GM23338 (cell line): ENCODE data around the gene SYNE1. TPM values are rescaled to one million over a fixed set of nuclear protein-coding genes. Genes with fewer than 3 reads are reported as not detected.

Source experiments
- ATAC-seq: fragments of 200-7000 bp; cut with Tn5 transposase; 3 replicates; pipeline ENCODE4 v1.9.1; 2020
- DNase-seq: peaks from one replicate; pipeline ENCODE4 v3.0.0-alpha.2; 2015; ENCODE audit warnings: low spot score
- H2AFZ ChIP-seq: fragments of 200-600 bp; sonication (generic); 2 replicates; pipeline ENCODE4 v1.8.0; 2016; ENCODE audit warnings: antibody characterized with exemption, mild to moderate bottlenecking, moderate library complexity
- H3F3A ChIP-seq: fragments of 200-600 bp; sonication (generic); replicated peaks from 2 replicates; pipeline ENCODE4 v1.8.0; 2017; ENCODE audit warnings: antibody characterized with exemption, mixed run types, low read depth
- H3K27ac ChIP-seq: fragments of 200-600 bp; sonication (generic); 2 replicates; pipeline ENCODE4 v1.6.1; 2016; ENCODE audit warnings: low read depth
- H3K27me3 ChIP-seq: fragments of 200-600 bp; sonication (generic); 2 replicates; pipeline ENCODE4 v1.8.0; 2016; ENCODE audit warnings: mild to moderate bottlenecking, mixed run types, moderate library complexity; ENCODE audit not compliant: insufficient read depth
- H3K36me3 ChIP-seq: fragments of 200-600 bp; sonication (generic); 2 replicates; pipeline ENCODE4 v1.8.0; 2016; ENCODE audit warnings: mild to moderate bottlenecking; ENCODE audit not compliant: insufficient read depth
- H3K4me1 ChIP-seq: fragments of 200-600 bp; sonication (generic); 2 replicates; pipeline ENCODE4 v1.8.0; 2016; ENCODE audit warnings: mild to moderate bottlenecking, moderate library complexity; ENCODE audit not compliant: insufficient read depth
- H3K4me2 ChIP-seq: fragments of 200-600 bp; sonication (generic); 2 replicates; pipeline ENCODE4 v1.7.1; 2017; ENCODE audit warnings: mixed run types
- H3K4me3 ChIP-seq: fragments of 200-600 bp; sonication (generic); 2 replicates; pipeline ENCODE4 v1.6.1; 2016; ENCODE audit warnings: mixed run types
- H3K79me2 ChIP-seq: fragments of 200-600 bp; sonication (generic); replicated peaks from 2 replicates; pipeline ENCODE4 v1.8.0; 2017; ENCODE audit warnings: mild to moderate bottlenecking; ENCODE audit not compliant: insufficient read depth
- H3K9me2 ChIP-seq: fragments of 200-600 bp; sonication (generic); 2 replicates; pipeline ENCODE4 v1.8.0; 2017; ENCODE audit not compliant: insufficient read depth
- H4K20me1 ChIP-seq: fragments of 200-600 bp; sonication (generic); replicated peaks from 2 replicates; pipeline ENCODE4 v1.8.0; 2017; ENCODE audit warnings: mild to moderate bottlenecking; ENCODE audit not compliant: insufficient read depth
- H3K27ac Mint-ChIP-seq: 2 replicates; pipeline ENCODE4 v1.8.0; 2020; ENCODE audit warnings: inconsistent platforms, mild to moderate bottlenecking, moderate library complexity, mixed read lengths
- H3K27me3 Mint-ChIP-seq: 3 replicates; pipeline ENCODE4 v1.8.0; 2022; ENCODE audit warnings: low read depth, mild to moderate bottlenecking, moderate library complexity, mixed read lengths, inconsistent platforms; ENCODE audit not compliant: insufficient read depth, poor library complexity
- H3K36me3 Mint-ChIP-seq: 3 replicates; pipeline ENCODE4 v1.8.0; 2021; ENCODE audit warnings: low read depth, mild to moderate bottlenecking, inconsistent platforms, moderate library complexity, mixed read lengths
- H3K4me1 Mint-ChIP-seq: 3 replicates; pipeline ENCODE4 v1.8.0; 2020; ENCODE audit warnings: mild to moderate bottlenecking, inconsistent platforms, mixed read lengths
- H3K4me3 Mint-ChIP-seq: 3 replicates; pipeline ENCODE4 v1.8.0; 2021; ENCODE audit warnings: moderate library complexity, mild to moderate bottlenecking, inconsistent platforms, mixed read lengths
- H3K9me3 Mint-ChIP-seq: 3 replicates; pipeline ENCODE4 v1.8.0; 2020; ENCODE audit warnings: moderate library complexity, mild to moderate bottlenecking, inconsistent platforms, mixed read lengths
- CREB1 ChIP-seq: fragments of 250-450 bp; sonication (Bioruptor Pico); IDR thresholded peaks from 2 replicates; pipeline ENCODE4 v1.5.0; 2020; ENCODE audit warnings: low read depth, mild to moderate bottlenecking, moderate library complexity
- CTCF ChIP-seq, 2 experiments: fragments of 200-600 bp in 1 of 2; sonication (generic) in 1 of 2; conservative IDR thresholded peaks; 2 replicates each; pipeline versions ENCODE4 v1.5.1 to v1.6.1; 2016 to 2017; ENCODE audit warnings: antibody characterized with exemption in 2 of 2, low read depth in 2 of 2, mild to moderate bottlenecking in 2 of 2, moderate library complexity in 1 of 2
- EZH2 ChIP-seq: fragments of 200-600 bp; sonication (generic); IDR thresholded peaks from one replicate; pipeline ENCODE4 v1.8.0; 2017; ENCODE audit warnings: antibody characterized with exemption, mild to moderate bottlenecking, low read depth; ENCODE audit not compliant: unreplicated experiment
- EZH2phosphoT487 ChIP-seq: fragments of 200-600 bp; sonication (generic); IDR thresholded peaks from one replicate; pipeline ENCODE4 v1.8.1; 2018; ENCODE audit warnings: antibody characterized with exemption; ENCODE audit not compliant: unreplicated experiment
- JUNB ChIP-seq: IDR thresholded peaks from one replicate; pipeline ENCODE4 v1.6.1; 2016; ENCODE audit warnings: antibody characterized with exemption; ENCODE audit not compliant: unreplicated experiment
- NANOG ChIP-seq: IDR thresholded peaks from 2 replicates; pipeline ENCODE4 v1.6.1; 2016; ENCODE audit warnings: antibody characterized with exemption, borderline replicate concordance
- POLR2AphosphoS5 ChIP-seq: IDR thresholded peaks from 2 replicates; pipeline ENCODE4 v1.6.1; 2016; ENCODE audit warnings: antibody characterized with exemption, low read depth
- REST ChIP-seq: IDR thresholded peaks from one replicate; pipeline ENCODE4 v1.6.1; 2018; ENCODE audit warnings: antibody characterized with exemption; ENCODE audit not compliant: unreplicated experiment
- STAT1 ChIP-seq: IDR thresholded peaks from one replicate; pipeline ENCODE4 v1.6.1; 2016; ENCODE audit warnings: antibody characterized with exemption; ENCODE audit not compliant: unreplicated experiment
- ZNF114 ChIP-seq: fragments of 250-450 bp; sonication (Bioruptor Pico); IDR thresholded peaks from 2 replicates; pipeline ENCODE4 v1.5.0; 2020; ENCODE audit warnings: mild to moderate bottlenecking, moderate library complexity
- ZNF331 ChIP-seq: fragments of 250-450 bp; sonication (Bioruptor Pico); IDR thresholded peaks from 2 replicates; pipeline ENCODE4 v1.5.0; 2020; ENCODE audit warnings: low read depth, mild to moderate bottlenecking, moderate library complexity
- polyA plus RNA-seq: library from polyadenylated mRNA; unstranded; fragments of >200 nt; fragmentation: Nextera tagmentation; extraction: Ambion mirVana; gene quantifications from 2 replicates; pipeline ENCODE4 v1.2.1, GENCODE V29; 2016
- total RNA-seq: library from RNA; depleted of rRNA; stranded (reverse); fragments of >200 nt; shearing (Covaris generic); gene quantifications from 2 replicates; pipeline ENCODE4 v1.2.3, GENCODE V29; 2014
- TF ChIP-seq, protein P1 (sequence below): fragments of 250-450 bp; sonication (Bioruptor Pico); IDR thresholded peaks from 2 replicates; pipeline ENCODE4 v1.5.0; 2020; ENCODE audit warnings: mild to moderate bottlenecking, moderate library complexity
- TF ChIP-seq, protein P2 (sequence below): IDR thresholded peaks from 2 replicates; pipeline ENCODE4 v1.6.1; 2016; ENCODE audit warnings: antibody characterized with exemption

The SYNE1 gene
- total and polyA plus RNA-seq, 2 experiments from 2014 or later: 3.9 to 13.6 TPM

GRCh38 chr6:152398316-152398715, 238.8 kb downstream of the SYNE1 start:
- H4K20me1 ChIP-seq: no peaks in the 10 kb centered on the region
- H3K9me3 Mint-ChIP-seq: no peaks in the 10 kb centered on the region
- no peak overlapping the region for H2AFZ ChIP-seq
- peaks cover 7% of the 10 kb centered on the region; the same call in 1 of the 2 replicates for H3K9me2 ChIP-seq
- peaks cover 5% of the 10 kb centered on the region; the same call in 1 of the 2 replicates for H3K4me1 ChIP-seq
- TF ChIP-seq STAT1 (no peak), CREB1 (CRISPR knock-in tag) (no peak), REST (no peak), NANOG (no peak), JUNB (no peak), POLR2AphosphoS5 (no peak), CTCF (conservative IDR thresholded peaks at IDR 0.05; ENCODE audit: low read depth in 2 of 2) (no peak), ZNF114 (CRISPR knock-in tag) (no peak), ZNF331 (CRISPR knock-in tag) (no peak), EZH2phosphoT487 (no peak), EZH2 (no peak)
- TF ChIP-seq, protein P1, sequence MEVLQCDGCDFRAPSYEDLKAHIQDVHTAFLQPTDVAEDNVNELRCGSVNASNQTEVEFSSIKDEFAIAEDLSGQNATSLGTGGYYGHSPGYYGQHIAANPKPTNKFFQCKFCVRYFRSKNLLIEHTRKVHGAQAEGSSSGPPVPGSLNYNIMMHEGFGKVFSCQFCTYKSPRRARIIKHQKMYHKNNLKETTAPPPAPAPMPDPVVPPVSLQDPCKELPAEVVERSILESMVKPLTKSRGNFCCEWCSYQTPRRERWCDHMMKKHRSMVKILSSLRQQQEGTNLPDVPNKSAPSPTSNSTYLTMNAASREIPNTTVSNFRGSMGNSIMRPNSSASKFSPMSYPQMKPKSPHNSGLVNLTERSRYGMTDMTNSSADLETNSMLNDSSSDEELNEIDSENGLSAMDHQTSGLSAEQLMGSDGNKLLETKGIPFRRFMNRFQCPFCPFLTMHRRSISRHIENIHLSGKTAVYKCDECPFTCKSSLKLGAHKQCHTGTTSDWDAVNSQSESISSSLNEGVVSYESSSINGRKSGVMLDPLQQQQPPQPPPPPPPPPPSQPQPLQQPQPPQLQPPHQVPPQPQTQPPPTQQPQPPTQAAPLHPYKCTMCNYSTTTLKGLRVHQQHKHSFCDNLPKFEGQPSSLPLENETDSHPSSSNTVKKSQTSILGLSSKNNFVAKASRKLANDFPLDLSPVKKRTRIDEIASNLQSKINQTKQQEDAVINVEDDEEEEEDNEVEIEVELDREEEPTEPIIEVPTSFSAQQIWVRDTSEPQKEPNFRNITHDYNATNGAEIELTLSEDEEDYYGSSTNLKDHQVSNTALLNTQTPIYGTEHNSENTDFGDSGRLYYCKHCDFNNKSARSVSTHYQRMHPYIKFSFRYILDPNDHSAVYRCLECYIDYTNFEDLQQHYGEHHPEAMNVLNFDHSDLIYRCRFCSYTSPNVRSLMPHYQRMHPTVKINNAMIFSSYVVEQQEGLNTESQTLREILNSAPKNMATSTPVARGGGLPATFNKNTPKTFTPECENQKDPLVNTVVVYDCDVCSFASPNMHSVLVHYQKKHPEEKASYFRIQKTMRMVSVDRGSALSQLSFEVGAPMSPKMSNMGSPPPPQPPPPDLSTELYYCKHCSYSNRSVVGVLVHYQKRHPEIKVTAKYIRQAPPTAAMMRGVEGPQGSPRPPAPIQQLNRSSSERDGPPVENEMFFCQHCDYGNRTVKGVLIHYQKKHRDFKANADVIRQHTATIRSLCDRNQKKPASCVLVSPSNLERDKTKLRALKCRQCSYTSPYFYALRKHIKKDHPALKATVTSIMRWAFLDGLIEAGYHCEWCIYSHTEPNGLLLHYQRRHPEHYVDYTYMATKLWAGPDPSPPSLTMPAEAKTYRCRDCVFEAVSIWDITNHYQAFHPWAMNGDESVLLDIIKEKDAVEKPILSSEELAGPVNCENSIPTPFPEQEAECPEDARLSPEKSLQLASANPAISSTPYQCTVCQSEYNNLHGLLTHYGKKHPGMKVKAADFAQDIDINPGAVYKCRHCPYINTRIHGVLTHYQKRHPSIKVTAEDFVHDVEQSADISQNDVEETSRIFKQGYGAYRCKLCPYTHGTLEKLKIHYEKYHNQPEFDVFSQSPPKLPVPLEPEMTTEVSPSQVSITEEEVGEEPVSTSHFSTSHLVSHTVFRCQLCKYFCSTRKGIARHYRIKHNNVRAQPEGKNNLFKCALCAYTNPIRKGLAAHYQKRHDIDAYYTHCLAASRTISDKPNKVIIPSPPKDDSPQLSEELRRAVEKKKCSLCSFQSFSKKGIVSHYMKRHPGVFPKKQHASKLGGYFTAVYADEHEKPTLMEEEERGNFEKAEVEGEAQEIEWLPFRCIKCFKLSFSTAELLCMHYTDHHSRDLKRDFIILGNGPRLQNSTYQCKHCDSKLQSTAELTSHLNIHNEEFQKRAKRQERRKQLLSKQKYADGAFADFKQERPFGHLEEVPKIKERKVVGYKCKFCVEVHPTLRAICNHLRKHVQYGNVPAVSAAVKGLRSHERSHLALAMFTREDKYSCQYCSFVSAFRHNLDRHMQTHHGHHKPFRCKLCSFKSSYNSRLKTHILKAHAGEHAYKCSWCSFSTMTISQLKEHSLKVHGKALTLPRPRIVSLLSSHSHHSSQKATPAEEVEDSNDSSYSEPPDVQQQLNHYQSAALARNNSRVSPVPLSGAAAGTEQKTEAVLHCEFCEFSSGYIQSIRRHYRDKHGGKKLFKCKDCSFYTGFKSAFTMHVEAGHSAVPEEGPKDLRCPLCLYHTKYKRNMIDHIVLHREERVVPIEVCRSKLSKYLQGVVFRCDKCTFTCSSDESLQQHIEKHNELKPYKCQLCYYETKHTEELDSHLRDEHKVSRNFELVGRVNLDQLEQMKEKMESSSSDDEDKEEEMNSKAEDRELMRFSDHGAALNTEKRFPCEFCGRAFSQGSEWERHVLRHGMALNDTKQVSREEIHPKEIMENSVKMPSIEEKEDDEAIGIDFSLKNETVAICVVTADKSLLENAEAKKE: no peak
- TF ChIP-seq, protein P2, sequence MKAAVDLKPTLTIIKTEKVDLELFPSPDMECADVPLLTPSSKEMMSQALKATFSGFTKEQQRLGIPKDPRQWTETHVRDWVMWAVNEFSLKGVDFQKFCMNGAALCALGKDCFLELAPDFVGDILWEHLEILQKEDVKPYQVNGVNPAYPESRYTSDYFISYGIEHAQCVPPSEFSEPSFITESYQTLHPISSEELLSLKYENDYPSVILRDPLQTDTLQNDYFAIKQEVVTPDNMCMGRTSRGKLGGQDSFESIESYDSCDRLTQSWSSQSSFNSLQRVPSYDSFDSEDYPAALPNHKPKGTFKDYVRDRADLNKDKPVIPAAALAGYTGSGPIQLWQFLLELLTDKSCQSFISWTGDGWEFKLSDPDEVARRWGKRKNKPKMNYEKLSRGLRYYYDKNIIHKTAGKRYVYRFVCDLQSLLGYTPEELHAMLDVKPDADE: no peak
- H3F3A ChIP-seq: no peaks in the 10 kb centered on the region
- no peaks in the 10 kb centered on the region for H3K27me3 ChIP-seq
- H3K27me3 Mint-ChIP-seq: peaks cover 2% of the 10 kb centered on the region
- no peak overlapping the region for H3K27ac Mint-ChIP-seq
- H3K4me1 Mint-ChIP-seq: peaks cover 7% of the 10 kb centered on the region
- no peak overlapping the region for H3K4me3 Mint-ChIP-seq
- no peak overlapping the region for H3K4me3 ChIP-seq
- H3K4me2 ChIP-seq: no peak overlapping the region
- no peak overlapping the region for H3K27ac ChIP-seq
- ATAC-seq (no peak), DNase-seq (no peak)
- H3K36me3 ChIP-seq: no peaks in the 10 kb centered on the region
- no peaks in the 10 kb centered on the region for H3K36me3 Mint-ChIP-seq
- no peaks in the 10 kb centered on the region for H3K79me2 ChIP-seq
